GM18505 (cell line): ENCODE measurements around the gene SAMD8.
"Not testable (repeated sequence)": the region's sequence is repeated elsewhere in the genome, so short reads cannot be mapped to it uniquely, and the experiment has no call there.

Experiments
- ATAC-seq: cut with Tn5 transposase; IDR thresholded peaks from one replicate; pipeline ENCODE4 v1.9.1; 2021; ENCODE audit not compliant: unreplicated experiment
- POLR2A ChIP-seq: IDR thresholded peaks from 4 replicates; pipeline ENCODE4 v1.6.1; 2011; ENCODE audit warnings: borderline replicate concordance; ENCODE audit not compliant: insufficient read depth, insufficient read length; ENCODE audit errors: extremely low read depth

The SAMD8 gene

GRCh38 chr10:75127471-75127870, 16.0 kb downstream of the SAMD8 start:
- no peak for ATAC-seq

GRCh38 chr10:75128985-75129384, 17.5 kb downstream of the SAMD8 start:
- not testable (repeated sequence) for ATAC-seq

More at GRCh38 chr10:75127471-75127870, 16.0 kb downstream of the SAMD8 start:
- TF ChIP-seq POLR2A = no peak

- no peak for ATAC-seq
- no peak for TF ChIP-seq POLR2A
Measured at GRCh38 chr10:75129537-75129936, 18.1 kb downstream of the SAMD8 start.

GRCh38 chr10:75133701-75134100, 22.2 kb downstream of the SAMD8 start:
- not testable (repeated sequence) for ATAC-seq

GRCh38 chr10:75136346-75136745, 24.9 kb downstream of the SAMD8 start:
- ATAC-seq = no peak
- no peak for TF ChIP-seq POLR2A

GRCh38 chr10:75137533-75138438, 26.3 kb downstream of the SAMD8 start:
- no peak for TF ChIP-seq POLR2A
- ATAC-seq = no peak

- no peak for TF ChIP-seq POLR2A
- no peak for ATAC-seq
Measured at GRCh38 chr10:75140246-75140645, 28.8 kb downstream of the SAMD8 start.

GRCh38 chr10:75143353-75143752, 31.9 kb downstream of the SAMD8 start:
- TF ChIP-seq POLR2A = no peak
- no peak for ATAC-seq

- no peak for ATAC-seq
- TF ChIP-seq POLR2A = no peak
Measured at GRCh38 chr10:75145590-75145989, 34.1 kb downstream of the SAMD8 start.

- no peak for ATAC-seq
- no peak for TF ChIP-seq POLR2A
Measured at GRCh38 chr10:75146780-75147179, 35.3 kb downstream of the SAMD8 start.

- TF ChIP-seq POLR2A = no peak
- ATAC-seq = no peak
Measured at GRCh38 chr10:75150656-75151055, 39.2 kb downstream of the SAMD8 start.

GRCh38 chr10:75159519-75159918, 48.1 kb downstream of the SAMD8 start:
- ATAC-seq = no peak
- TF ChIP-seq POLR2A = no peak

GRCh38 chr10:75165684-75166622, 54.5 kb downstream of the SAMD8 start:
- TF ChIP-seq POLR2A = no peak
- ATAC-seq = peak; percentile 85

GRCh38 chr10:75166623-75166972, 55.1 kb downstream of the SAMD8 start:
- no peak for TF ChIP-seq POLR2A
- peak; percentile 21 for ATAC-seq
